DMS79 (cell line): ENCODE data around the gene CCDC141.

Experiments used
- DNase-seq: peaks from one replicate; lab custom pipeline; 2025; lab: John Stamatoyannopoulos, UW

The CCDC141 gene

DNA sequence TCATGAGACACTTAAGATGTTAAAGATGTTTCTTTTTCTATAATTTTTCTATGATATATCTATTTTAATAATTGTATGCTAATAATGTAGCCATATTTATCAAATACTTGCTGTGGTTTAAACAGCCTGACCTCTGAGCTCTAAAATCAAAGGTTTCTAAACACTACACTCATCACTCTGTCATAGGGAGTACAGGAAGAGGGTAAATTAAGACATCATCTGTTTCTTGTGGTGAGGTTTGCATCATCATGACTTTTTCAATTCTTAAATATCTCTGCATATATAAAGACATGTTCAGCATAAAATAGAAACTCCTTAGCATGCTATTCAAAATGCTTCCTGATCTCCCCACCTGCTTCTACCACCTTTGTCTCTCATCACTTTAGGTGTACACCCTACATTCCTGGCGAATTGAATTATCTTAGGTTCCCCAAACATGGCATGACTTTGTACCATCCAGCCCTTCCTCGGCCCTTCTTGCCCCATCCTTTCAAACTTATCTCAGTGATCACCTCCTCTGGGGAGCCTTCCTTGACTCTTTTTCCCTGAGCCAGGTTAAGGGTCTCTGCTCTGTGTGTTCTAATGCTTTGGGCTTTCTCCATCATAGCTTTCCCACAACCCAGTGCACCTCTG is 137.4 kb downstream of the CCDC141 start:
- DNase-seq = no peak

DNA sequence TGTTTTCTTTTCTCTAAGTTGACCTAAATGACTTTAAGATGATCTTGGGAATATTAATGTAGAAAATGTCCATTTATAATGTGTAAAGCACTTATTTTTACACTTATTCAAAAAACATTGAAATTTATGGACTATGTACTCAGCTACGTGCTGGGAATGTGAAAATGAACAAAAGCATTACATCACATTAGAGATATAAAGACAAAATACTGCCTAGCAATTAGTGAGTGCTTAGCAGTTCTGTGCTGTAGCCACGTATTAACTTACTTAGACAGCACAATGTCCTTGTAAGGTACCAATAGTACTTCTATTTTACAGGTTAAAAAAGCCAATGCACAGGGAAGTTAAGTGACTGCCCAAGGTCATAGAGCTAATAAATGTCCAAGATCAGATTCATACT is 138.9 kb downstream of the CCDC141 start:
- DNase-seq = no peak

DNA sequence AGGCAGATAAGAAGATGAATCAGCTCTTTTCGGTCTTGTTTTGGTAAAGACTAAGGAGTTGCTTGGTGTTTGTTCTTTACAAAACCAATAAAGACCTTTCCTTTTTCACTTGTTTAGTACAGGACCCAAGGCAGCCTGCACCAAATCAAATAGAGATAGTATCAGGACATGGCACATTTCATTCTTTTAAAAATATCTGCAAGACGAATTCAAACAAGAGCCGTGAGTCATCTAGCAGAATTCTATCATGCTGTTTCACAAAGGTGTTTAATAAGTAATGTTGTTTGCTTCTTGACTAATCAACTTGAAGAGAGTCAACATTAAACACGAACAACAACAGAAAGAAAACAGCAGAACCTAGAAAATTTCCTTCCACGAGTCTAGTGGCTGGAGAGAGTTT is 139.9 kb downstream of the CCDC141 start:
- no peak for DNase-seq

DNA sequence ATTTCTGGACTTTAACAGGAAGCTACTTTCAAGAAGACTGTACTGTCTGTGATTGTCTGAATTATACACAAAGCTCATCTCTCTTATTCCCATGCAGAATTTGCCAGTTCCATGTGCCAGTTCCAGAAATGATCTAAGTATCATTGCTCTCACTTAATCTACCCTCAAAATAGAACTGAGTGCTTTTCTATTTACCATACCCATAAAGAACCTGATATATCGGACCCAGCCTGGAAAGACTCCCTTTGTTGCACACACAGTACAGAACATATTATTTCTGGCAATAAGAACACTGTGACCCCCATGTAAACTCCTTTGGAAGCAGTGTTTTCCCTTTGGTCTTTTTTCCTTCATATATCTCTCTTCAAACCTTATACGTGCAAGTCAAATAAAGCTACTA is 140.4 kb downstream of the CCDC141 start:
- DNase-seq = no peak

DNA sequence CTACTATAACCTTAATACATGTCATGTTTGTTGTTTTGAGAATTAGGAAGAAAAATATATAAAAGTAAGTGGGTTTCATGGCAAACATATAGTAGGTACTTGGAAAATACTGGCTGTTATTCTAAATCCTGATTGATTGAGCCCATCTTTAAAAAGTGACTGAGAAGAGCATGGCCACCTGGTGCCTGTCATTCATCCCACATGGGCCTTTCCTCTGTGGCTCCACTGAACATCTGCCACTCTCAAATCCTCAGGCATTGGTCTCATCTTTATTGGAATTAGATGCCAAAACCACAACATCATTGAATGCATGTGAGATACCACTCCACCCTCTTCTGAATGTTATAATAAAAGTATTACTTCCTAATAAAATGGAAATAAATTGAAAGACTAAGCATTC is 141.1 kb downstream of the CCDC141 start:
- DNase-seq = no peak

DNA sequence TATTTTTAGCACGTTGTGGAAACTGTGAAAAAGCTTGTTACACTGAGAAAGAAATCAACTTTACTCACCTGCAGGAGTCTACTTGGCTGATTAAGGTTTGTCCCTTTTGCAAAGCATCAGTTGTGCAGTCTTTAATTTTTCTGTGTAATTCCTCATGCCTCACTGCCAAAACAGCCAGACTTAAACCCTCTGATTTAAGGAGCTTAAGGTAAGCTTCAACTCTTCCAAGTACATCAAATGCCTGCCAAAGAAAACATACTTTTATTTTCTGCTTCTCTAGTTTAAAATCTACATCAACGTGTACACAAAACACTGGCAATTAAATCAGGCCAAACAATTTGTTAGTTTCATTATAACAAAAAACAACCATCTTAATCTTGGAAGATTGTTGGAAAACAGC is 144.7 kb downstream of the CCDC141 start:
- DNase-seq = no peak

DNA sequence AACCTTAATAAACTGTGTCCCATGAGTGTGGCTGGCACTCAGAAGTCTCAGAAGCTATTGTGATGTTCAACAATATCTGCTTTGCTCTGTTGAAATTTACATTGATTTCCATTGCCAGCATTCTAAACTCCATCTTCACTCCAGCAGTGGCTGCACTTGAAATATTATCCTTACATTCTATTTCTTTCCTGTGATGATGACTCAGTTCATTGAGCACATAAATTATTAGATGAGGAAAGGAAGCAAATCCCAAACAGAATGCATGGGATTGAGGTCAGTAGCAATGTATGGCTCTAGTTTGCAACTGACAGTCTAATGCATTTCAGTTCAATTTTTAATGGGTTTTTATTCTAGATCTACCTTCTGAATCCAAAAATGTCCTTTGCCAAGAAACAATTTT is 150.3 kb downstream of the CCDC141 start:
- no peak for DNase-seq

DNA sequence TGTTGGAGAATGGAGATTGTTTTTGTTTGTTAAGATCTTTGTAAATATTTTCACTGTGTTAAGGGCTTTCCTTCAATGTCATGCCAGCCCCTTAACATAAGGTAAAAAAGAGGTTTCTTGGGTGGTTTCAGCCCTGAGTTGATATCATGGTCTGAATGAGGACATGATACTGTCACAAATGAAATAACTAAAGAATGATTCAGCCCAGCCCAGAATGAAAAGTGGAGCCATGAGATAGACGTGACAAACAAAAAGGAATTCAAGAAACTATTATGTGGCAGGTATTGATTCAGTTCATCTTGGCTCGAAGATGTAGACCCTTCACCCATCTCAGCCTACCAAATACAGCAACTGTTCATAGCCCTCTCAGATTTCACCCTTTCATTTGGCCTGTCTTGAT is 154.1 kb downstream of the CCDC141 start:
- no peak for DNase-seq

DNA sequence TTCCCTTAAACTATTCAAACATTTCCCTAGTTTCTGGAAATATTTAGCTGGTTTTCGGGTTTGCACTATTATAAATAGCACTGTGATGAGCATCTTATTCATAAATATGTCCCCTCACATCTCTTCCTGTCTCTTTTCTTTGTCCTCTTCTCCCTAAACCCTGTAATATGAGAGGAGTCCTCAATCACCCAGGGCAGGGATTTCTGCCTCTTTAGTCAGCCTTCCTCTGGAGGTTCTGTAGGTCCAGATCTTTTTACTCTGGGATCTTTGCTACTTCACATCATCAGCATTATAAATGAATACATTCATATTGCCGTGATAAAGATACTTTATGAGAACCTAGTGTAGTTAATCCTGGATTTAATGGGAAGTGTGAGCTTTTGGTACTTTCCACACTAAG is 154.8 kb downstream of the CCDC141 start:
- DNase-seq = no peak

DNA sequence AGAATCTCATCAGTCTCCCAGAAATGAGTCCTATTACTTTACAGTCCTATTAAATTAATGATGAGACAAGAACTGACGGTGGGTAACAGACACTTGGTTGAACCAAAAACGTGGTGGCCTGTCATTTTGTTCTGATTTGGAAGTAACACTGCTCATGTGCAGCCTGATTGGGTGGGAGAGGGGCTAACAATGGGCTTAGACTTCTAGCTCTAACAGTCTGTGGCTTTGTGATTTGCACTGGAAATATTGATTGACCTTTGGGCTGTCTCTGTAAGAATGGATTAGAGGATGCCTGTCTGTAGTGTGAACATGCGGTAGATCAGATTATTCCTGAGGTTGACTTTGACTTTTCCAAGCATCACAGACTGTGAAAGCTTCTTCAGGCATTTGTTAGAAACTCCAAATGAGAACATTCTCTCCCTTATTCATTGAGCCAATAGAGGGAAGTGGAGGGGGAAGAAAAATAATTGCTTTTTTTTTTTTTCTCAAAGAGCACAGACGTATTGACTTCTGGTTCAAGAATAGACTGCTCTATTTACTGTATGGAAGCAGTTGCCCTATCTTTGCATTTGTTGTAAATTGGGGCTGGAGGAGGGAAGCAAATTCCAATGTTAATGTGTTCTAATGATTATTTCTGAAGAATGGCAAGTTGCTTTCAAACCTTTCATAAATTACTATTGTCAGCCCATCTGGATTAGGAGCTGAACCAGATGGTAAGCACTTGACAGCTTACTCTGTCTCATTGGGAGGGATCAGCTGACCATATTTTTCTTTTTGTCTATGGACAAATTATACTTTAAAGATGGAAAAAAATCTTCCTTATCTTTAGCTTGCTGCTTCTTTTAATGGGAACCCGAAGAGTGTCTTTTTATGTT is 156.9 kb downstream of the CCDC141 start:
- no peak for DNase-seq

DNA sequence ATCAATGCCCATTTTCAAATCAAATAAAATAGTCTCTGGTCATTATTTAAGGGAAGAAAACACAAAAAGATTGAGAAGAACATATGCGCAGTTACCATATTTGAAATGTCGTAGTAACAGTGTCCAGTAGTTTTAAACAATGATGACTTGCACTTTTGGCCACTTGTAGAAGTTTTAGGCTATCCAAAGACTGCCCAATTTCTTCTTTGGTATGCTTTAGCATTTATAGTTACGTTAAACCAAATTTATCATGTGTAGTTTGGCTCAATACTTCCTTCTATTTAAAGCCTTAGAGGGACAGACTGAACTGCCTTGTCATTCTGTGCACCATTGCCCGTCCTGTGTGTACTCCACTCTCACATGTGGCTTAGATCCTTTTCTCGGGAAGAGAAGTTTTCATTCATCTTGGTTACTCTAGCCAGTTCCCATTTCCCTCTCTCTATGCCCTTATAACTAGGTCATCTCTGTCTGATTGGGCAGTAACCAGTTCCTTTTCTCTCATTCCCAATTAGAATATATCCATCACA is 157.9 kb downstream of the CCDC141 start:
- no peak for DNase-seq

DNA sequence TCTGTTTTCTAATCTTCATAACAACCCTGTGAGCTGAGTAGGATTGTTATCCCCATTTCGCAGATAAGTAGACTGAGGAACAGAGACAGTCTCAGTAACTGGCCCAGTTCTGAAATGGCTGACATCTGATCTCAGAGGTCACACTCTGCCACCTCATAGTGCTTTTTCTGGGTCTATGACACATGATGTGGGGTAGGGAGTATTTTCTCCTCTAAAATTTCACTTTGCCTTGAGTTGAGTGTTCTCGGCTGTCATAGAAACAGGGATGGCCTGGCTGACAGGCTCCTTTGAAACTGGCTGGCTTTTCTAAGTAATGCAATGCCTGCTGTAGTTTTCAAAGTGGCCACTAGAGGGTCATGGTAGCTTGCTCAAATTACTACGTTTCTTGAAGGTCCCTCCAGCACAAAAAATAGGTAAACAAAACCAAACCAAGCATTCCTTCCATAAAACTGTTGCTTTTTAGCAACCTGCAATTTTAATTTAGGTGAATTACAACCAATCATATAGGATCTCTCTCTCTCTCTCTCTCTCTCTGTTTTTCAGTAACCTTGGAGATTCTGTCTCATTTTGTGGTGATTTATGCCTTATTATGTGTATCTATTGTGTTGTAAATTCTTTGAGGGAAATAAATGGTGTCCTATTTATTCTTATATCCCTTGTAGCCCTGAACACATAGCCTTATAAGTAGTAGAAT is 158.5 kb downstream of the CCDC141 start:
- no peak for DNase-seq

DNA sequence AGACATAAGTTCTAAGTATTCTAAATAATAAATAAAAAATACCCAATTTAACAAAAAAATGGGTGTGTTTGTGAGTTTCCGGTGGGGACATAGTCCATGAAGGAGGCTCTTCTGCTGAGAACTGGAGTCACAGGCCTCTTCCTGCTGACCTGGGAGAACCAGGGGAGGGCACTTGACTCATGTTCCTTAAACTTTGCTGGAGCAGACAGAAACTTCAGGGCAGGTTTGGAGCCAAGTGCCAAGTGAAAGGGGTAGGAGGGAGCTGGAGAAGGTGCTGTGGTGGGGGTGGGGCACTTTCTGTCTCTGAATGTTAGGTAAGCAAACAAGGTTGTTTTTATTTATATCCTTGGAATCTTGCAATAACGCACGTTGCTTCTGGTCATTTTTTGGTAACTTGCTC is 163.9 kb downstream of the CCDC141 start:
- DNase-seq = no peak

DNA sequence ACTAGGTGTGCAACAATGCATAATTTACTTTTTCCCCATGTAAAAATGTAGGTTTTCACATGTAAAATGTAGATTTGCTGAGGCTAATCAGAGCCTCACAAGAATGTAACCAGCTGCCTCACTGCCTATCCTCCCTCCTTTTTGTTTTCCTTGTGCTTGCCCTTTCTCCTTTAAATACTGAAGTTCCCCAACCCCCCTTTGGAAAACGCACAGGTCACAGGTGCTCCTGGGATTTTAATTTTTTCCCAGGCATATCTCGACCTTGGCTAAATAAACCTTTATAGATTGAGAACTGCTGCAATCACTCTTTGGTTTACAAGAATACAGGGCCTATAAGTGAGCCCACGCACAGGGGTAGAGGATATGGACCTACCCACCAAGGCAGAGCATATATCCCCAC is 165.5 kb downstream of the CCDC141 start:
- no peak for DNase-seq

DNA sequence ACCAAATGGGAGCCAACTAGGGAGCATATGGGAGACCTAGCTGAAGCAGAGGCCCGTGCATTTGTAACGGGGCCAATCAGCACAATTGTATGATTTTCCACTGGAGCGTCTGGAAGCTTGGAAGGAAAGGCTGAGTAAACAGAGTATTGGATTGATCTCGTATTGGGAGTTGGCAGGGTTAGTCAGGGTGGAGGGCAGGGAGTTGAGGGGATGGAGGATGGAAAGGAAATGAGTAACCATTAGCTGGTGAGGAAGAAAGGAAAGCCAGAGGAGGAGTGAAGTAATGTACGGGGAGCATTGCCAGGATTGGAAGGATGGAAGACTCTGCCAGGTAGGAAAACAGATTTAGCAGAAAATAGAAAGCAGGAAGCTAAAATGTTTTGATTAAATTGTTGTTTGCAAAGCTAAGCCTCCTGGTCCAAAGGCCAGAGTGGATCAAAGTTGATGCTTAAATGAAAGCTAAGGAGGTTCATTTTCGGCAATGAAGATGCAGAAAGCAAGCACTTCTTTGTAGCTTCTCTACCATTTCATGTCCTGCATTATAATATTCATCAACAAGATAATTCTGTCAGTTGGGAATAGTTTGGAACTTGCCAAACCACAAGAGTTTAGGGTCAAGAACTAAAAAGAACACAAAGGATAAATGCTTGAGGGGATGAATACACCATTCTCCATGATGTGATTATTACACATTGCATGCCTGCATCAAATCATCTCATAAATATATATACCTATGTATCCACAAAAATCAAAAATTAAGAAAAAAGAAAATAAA is 167.1 kb downstream of the CCDC141 start:
- no peak for DNase-seq

DNA sequence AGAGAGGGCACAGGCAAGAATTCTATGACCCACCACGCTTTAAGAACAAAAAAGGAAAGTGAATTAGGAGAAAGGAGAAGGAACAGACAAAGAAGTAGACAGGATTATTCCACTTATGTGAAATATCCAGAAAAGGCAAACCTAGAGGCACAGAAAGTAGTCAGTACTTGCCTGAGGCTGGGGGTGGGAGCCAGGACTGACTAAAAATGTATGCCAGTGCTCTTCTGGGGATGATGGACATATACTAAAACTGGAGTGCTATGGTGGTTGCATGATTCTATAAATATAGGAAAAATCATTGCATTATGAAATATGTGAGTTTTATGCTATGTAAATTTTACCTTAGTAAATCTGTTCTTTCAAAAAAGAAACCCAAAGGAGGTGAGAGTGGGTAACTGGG is 168.9 kb downstream of the CCDC141 start:
- DNase-seq = no peak

DNA sequence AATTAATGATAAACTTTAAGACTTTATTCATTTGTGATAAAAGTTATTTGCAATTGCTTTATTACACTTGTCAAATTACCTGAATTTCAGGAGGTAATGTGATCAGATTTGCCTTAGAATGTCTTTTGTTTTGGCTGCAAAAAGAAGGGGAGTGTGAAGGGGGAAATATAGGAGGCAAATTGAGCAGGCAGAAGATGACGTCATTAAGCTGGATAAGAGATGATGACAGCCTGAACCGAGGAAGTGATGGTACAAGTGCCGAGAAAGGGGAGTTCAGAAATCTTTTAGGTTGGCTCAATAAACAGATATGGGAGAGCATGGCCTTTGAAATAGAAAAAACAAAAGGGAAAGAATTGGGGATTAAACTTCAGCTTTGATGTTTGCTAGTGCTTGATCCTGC is 169.7 kb downstream of the CCDC141 start:
- no peak for DNase-seq

DNA sequence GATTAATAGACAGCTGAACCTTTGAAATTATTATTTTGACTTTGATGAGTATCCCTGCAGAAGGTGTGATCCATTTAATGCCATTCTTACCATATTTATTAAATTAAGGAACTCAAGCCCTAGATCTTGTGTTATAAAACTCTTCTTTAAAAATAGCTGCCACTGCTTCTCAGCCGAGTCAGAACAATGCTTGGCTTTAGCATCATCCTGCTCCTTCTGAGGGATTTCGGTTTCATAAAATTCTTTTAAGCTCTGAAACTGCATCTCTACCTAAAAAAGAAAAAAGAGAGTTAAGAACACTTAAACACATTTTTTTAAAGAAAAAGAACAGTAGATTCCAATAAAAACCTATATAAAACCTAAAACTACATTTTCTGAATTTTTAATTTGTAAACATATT is 172.1 kb downstream of the CCDC141 start:
- DNase-seq = no peak

DNA sequence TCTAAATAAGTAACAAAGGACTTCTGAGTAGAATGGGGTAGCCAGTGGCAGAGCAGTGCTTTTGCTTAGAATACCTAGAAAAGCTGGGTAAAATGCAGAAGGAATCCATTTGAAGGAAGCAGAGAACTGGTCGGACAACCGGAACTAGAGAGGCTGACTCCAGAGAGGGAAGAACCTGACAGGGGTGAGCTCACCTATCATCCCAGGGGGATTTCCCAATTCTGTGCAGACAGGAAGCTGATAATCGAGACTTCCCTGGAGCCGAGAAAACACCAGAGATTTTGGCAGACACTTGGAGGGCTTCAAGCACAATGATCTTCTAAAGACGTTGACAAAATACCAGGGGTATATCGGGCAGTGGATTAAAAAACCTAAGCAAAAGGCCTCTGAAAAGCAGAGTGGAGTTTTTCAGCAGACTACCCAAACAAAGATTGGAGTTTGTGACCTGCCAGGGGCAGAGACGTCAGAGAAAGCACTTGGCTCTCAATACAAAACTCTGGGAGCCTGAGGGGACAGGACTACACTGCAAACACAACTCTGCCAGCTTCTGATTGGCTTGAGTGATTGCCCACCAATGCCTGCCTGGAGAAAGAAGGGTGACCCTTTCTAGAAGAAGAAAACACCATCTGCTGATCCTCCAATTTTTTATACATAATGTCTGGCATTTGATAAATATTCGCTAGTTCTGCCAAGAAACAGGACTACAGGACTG is 175.3 kb downstream of the CCDC141 start:
- no peak for DNase-seq

DNA sequence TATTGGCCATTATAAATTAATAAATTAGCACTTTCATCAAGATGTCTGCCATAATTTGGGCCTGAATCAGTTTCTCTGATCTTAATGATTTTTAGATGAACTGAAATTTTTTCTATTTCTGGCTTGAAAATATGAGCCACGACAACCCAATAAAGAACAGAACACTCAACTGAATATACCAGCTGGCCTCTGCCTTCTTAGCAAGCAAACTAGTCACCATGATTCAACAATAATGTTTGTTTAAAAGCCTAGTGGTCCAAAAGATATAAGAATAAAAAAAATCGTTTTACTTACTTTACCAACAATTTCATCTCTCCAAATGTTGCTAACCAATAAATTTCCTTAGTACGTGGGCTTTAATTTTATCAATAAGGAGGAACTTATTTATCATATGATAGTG is 176.0 kb downstream of the CCDC141 start:
- DNase-seq = no peak

DNA sequence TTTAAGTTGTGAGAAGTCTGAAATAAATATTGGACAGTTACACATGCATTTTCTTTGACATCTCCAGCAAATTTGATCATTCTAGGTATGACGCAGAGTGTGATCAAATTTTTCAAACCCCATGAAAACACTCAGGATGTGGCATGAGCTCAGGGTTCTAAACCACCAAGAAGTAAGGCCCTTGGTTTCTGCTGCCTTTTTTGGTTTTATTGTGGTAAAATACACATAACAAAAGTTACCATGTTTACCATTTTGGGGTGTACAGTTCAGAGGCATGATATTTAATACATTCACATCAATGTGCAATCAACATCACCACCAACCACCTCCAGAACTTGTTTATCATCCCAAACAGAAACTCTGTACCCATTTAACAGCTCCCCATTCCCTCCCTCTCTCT is 178.4 kb downstream of the CCDC141 start:
- DNase-seq = no peak

DNA sequence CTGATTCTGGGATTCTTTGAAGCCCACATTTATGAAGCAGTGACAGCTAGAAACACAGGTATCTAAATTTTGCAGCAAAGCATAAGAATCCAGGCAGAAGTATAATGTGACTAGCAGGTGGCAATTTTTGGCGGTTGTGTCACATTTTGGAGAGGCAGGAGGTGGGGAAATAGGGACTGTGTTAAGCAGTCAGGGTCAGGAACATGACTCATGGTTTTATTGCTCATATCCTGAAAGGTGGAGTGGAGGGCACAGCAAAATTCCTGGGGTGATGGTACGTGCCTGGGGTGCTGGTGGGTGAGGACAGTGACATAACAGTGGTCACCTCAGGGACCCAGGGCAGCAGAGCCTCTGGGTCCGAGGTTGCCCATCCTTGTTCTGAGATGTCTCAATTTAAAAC is 179.2 kb downstream of the CCDC141 start:
- no peak for DNase-seq
